GM21717 (cell line): ENCODE data around the gene THOP1.
A peak's percentile ranks its signal among the peaks of the same experiment; 100 is the strongest.
"Not testable (repeated sequence)": the region's sequence is repeated elsewhere in the genome, so short reads cannot be mapped to it uniquely, and the experiment has no call there.

Source experiments
- ATAC-seq: cut with Tn5 transposase; IDR thresholded peaks from one replicate; pipeline ENCODE4 v1.9.1; 2021; ENCODE audit warnings: mild to moderate bottlenecking, moderate library complexity; ENCODE audit not compliant: unreplicated experiment

THOP1 gene

GRCh38 chr19:2780284-2780683 is 5.0 kb upstream of the THOP1 start:
- no peak for ATAC-seq

DNA sequence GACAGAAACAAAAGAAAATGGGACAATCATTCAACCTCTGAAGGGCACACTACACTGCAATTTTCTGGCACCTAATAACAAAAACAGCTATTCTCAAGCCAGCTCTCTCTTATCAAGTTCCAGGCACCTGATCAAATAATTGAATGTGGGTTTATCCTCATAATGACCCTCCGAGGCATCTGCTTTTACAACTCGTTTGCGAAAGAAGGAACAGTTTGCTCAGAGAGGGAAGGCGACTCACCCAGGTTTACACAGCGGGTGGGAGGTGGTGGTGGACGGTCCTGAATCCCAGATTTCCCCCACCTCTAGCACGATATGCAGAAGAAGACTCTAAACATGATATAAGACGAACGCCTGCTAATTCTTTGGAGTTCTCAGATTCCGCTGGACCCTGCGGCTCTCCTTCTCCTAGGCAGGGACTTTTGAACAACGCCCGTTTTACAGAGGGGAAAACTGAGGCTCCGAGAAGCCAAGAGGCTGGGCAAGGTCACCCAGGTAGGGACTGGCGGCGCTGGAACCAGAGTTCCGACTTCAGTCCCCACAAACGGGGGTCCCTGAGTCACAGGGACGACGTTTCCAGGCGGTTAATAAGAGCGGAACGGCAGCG is 2.9 kb upstream of the THOP1 start:
- ATAC-seq: no peak

DNA sequence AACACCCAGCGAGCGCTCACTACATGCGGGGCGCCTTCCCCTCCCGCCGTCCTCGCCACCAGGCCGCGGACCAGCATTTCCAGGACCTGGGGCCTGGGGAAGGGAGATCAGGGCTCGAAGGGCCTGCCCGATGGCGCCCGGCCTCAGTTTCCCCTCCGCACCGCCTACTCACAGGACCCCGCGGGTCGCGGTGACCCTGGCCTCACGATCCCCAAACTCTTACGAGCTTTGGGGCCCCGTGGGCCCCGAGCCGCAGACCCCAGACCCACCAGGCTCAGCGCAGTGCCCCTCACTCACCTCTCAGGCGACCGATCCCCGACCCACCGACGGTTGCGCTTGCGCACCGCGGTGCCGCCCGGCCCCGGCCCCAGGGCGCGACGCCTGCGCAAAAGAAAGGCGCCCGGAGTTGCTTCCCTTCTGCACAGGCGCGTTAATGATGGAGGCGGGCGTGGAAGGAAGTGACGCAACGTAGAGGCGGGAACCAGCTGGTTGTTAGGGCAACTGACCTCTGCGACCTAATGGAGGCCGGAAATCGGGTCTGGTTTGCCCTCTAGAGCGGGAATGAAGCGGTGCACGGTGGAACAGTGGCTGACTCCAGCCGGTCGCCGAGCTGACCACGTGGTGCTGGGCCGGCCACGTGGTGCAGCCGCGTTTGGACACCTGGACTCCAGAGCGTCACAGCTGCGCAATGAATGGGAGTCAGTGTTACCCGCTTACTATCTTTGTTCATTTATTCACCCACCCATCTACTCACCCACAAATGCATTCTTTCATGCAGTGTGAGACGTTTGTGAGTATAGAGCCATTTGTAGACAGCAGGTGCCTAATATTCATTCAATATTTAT is 2.1 kb upstream of the THOP1 start, which contains the start of gene SGTA:
Gene SGTA (minus strand): TSS at position 338 of the 845 bp plus-strand sequence. CDS start 14,205 bp downstream, outside the sequence.
- peak; percentile 62 for ATAC-seq

DNA sequence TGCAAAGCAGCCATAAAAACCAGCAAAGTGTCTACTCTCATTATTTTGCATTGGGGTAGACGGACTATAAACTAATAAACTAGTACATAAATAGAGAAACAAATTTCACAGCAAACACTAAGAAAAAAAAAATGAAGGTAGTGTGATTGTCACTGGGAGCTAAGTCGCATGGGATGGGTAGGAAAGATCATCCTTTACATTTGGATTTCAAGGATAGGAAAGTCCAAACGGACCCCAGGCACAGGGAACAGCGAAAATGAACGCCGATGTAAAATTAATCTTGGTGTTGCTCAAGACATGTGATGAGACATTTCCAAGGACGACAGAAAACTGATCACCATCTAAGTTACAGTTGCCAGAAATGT is 1.5 kb upstream of the THOP1 start:
- ATAC-seq: no peak

- no peak for ATAC-seq
Observed at GRCh38 chr19:2787115-2787514, 1.8 kb downstream of the THOP1 start.

- no peak for ATAC-seq
Observed at GRCh38 chr19:2788237-2788636, 2.9 kb downstream of the THOP1 start.

DNA sequence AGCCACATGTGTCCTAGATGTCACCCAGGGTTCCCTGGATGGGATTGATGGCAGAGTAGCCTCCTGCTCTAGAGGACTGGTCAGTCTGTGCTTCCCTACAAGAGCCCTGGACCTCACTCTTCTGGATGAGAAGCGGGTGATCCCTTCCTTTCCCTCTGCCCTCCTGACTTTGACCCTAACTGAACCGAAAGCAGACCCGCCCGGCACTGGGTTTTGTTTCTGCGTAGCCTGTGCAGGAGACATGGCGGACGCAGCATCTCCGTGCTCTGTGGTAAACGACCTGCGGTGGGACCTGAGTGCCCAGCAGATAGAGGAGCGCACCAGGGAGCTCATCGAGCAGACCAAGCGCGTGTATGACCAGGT is 4.9 kb downstream of the THOP1 start:
- no peak for ATAC-seq

DNA sequence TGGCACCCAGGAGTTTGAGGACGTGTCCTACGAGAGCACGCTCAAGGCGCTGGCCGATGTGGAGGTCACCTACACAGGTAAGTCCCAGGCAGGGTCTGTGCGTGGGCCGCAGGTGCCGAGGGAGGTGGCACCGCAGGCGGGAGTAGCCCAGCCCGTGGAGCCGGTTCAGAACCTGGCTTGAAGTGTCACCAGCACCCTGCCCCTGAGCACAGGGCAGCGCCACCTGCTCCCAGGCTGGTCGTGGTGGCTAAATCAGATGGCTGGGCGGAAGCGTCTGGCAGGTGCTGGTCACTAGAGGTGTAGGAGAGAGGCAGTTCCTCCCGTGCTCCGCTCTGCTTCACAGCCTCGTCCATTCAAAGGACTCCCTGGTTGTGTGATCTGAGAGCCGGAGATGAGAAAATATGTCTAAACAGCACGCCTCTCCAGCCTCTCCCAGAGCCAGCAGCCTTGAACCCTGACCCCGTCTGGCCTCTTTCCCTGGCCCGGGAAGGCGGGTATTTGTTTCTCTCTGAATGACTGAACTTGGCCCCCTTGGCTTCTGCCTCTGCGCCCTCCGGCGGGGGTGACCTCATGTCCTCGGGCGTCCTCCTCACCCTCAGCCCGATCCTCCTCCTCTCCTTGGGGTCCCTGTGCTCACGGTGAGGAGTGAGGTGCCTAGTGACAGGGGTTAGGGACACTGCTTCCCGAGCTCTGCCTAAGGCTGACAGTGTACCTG is 5.4 kb downstream of the THOP1 start:
- ATAC-seq: no peak

GRCh38 chr19:2791440-2791839 is 6.1 kb downstream of the THOP1 start:
- ATAC-seq: no peak

GRCh38 chr19:2791876-2792275 is 6.6 kb downstream of the THOP1 start:
- ATAC-seq: no peak

- not testable (repeated sequence) for ATAC-seq
Observed at GRCh38 chr19:2792666-2793065, 7.4 kb downstream of the THOP1 start.

DNA sequence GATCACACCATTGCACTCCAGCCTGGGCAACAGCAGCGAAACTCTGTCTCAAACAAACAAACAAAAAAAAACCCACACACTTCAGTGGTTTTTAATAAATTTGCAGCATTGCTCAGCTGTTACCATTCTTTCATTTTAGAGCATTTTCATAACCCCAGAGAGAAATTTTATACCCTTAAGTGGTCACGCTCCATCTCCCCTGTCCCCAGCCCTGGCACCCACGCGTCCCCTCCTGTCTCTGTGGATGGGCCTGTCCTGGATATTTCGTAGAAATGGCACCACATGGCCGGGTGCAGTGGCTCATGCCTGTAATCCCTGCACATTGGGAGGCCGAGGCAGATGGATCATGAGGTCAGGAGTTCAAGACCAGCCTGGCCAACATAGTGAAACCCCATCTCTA is 7.8 kb downstream of the THOP1 start:
- no peak for ATAC-seq

DNA sequence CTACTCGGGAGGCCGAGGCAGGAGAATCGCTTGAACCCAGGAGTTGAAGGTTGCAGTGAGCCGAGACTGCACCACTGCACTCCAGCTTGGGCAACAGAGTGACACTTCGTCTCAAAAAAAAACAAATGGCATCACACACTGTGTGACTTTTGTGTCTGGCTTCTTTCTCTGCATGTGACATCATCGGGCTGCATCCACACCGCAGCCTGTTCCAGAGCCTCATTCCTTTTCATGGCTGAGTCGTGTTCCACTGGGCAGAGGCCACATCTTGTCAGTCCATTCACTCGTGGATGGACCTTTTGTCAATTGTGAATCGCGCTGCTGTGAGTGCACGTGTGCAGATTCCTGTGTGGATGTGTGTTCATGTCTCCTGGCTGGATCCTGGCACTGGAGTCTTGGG is 8.3 kb downstream of the THOP1 start:
- no peak for ATAC-seq

- ATAC-seq: no peak
Observed at GRCh38 chr19:2795827-2796658, 10.7 kb downstream of the THOP1 start.

DNA sequence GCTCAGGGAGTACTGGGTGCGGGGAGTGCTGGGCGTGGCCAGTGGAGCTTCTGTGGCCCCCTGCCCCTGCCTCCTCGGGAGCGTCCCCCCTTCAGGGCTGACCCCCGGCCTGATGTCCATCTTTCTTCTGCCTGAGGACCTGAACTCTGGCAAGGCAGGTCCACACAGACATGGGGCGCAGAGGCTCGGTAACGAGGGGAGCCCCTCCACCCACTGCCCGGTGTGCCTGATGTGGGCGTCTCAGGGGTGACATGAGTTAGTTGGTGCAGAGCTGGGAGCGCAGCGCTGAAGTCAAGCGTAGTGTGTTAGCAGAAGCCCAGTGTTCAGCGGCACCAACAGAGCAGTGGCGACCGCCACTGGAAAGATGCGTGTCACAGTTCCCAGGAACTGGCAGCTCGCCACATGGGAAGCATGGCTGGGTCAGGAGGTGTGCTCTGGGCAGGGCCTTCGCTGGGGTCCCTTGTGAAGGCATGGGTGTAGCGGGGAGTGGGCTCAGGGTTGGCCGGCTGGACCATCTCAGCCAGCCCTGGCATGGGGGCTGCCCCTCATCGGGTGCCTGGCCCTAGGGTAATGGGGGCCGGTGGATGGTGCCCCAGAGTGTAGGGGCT is 11.5 kb downstream of the THOP1 start:
- ATAC-seq: no peak

DNA sequence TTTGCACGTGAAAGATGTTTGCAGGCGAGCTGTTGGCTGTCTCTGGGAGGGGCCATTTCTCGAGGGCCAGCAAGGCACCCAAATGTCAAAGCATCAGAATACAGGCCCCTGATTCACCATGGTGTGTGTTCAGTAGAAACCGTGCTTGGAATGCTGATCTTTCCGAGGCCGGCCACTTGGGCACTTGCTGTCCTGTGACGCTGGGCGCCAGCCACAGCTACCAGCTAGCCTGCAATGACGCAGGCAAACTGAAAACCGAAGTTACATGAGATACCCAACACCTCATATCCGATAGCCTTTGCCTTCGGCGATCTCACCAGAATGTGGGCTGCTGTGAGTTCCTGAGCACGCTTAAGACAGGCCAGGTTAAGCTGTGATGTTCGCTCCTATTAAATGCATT is 12.0 kb downstream of the THOP1 start:
- no peak for ATAC-seq

DNA sequence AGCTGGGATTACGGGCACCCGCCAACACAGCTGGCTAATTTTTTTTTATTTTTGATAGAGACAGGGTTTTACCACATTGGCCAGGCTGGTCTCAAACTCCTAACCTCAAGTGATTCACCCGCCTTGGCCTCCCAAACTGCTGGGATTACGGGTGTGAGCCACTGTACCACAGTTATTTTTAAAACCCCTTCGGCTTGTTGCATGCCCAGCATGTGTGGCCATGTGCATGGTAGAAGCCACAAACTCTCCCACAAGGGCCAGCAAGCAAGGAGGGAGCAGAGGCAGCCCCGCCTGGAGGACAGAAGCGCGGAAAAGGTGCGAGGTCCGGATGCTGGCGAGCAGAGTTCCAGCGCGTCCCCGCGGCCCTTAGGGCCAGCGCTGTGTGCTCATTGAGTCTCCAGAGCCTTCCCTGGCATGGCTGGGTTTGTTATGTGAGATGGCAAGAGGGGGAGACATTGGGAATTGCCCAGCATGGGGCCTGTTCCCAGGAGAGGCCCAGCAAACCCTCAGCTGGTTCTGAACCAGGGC is 12.9 kb downstream of the THOP1 start:
- no peak for ATAC-seq

- ATAC-seq: no peak
Observed at GRCh38 chr19:2798733-2799132, 13.4 kb downstream of the THOP1 start.

DNA sequence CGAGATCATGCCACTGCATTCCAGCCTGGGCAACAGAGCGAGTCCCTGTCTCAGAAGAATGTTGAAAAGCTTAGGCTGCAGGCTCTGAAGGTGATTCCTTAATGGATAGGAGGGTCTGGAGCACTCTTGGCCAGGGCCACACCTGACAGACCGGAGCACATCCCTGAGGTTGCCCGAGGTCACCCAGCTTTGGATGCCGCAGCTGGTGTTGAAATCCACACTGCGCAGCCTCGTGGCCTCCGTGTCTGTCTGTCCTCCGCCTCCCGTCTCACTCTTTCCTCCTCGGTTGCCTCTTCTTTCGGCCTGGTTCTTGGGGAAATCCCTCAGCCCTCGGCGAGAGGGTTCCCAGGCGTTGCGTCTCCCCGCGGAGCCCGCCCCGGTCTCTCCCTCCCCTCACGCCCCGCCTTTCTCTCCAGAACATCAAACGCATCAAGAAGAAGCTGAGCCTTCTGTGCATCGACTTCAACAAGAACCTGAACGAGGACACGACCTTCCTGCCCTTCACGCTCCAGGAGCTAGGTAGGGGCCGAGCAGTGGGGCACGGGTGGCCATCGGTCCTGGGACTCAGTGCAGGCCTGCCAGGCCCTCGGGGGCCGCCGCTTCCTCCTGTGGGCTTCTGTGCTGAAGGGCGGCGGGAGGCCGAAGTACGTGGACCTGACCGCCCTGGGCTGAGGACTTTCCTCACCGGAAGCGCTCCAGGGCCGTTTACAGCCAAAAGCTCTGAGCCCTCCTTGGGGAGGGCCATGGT is 14.1 kb downstream of the THOP1 start:
- no peak for ATAC-seq

GRCh38 chr19:2800506-2800905 is 15.2 kb downstream of the THOP1 start:
- ATAC-seq: no peak
